ENCODE measurements around the gene ZNF83. TPM values are rescaled to one million over a fixed set of nuclear protein-coding genes. Genes with fewer than 3 reads are reported as not detected.
"Not testable (repeated sequence)": the region's sequence is repeated elsewhere in the genome, so short reads cannot be mapped to it uniquely, and the experiment has no call there.

ZNF83 gene
- total RNA-seq (10 to 100 TPM; 44.0 to 44.1 TPM), polyA plus RNA-seq (ENCODE audit: insufficient read length in 6 of 6) (100 to 1,000 TPM in 5 of 6 donors, 10 to 100 TPM in 1; 69.3 to 187 (median 119) TPM)
- long read RNA-seq, donor 1, transcript ZNF83-203 (2 exons, 3,743 nt) = major isoform, 31 of 52 reads
- long read RNA-seq, donor 1, partial matches to known transcripts = 0 of 52 reads
- long read RNA-seq, donor 1, other reads (novel, unspliced or antisense) = 9 of 52 reads
- long read RNA-seq, donor 2, transcript ZNF83-203 (2 exons, 3,743 nt) = major isoform, 35 of 45 reads
- long read RNA-seq, donor 2, partial matches to known transcripts = 0 of 45 reads
- long read RNA-seq, donor 2, other reads (novel, unspliced or antisense) = 0 of 45 reads
- long read RNA-seq, donor 3, transcript ZNF83-203 (2 exons, 3,743 nt) = major isoform, 8 of 11 reads
- long read RNA-seq, donor 3, partial matches to known transcripts = 0 of 11 reads
- long read RNA-seq, donor 3, other reads (novel, unspliced or antisense) = 0 of 11 reads
- long read RNA-seq, donor 4, partial matches to known transcripts = 2 of 12 reads
- long read RNA-seq, donor 4, other reads (novel, unspliced or antisense) = 2 of 12 reads
- long read RNA-seq, donor 5, transcript ZNF83-203 (2 exons, 3,743 nt) = major isoform, 26 of 30 reads
- long read RNA-seq, donor 5, partial matches to known transcripts = 0 of 30 reads
- long read RNA-seq, donor 5, other reads (novel, unspliced or antisense) = 0 of 30 reads
- long read RNA-seq, donor 6, transcript ZNF83-203 (2 exons, 3,743 nt) = major isoform, 15 of 40 reads
- long read RNA-seq, donor 6, partial matches to known transcripts = 22 of 40 reads
- long read RNA-seq, donor 6, other reads (novel, unspliced or antisense) = 0 of 40 reads
- long read RNA-seq, donor 7, transcript ZNF83-203 (2 exons, 3,743 nt) = major isoform, 50 of 73 reads
- long read RNA-seq, donor 7, partial matches to known transcripts = 17 of 73 reads
- long read RNA-seq, donor 7, other reads (novel, unspliced or antisense) = 0 of 73 reads
- long read RNA-seq, donor 8, transcript ZNF83-203 (2 exons, 3,743 nt) = major isoform, 19 of 34 reads
- long read RNA-seq, donor 8, partial matches to known transcripts = 7 of 34 reads
- long read RNA-seq, donor 8, other reads (novel, unspliced or antisense) = 0 of 34 reads
- long read RNA-seq, donor 9 = 0 reads
- long read RNA-seq, donor 10, partial matches to known transcripts = 1 of 2 reads
- long read RNA-seq, donor 10, other reads (novel, unspliced or antisense) = 1 of 2 reads
- long read RNA-seq, donor 11 = 0 reads
- long read RNA-seq, donor 12, transcript ZNF83-203 (2 exons, 3,743 nt) = major isoform, 12 of 21 reads
- long read RNA-seq, donor 12, partial matches to known transcripts = 6 of 21 reads
- long read RNA-seq, donor 12, other reads (novel, unspliced or antisense) = 0 of 21 reads

- H3K27me3 ChIP-seq = no peaks in the 10 kb centered on the region
- intact Hi-C loops (cut with DNase I) = no loop called here
- ATAC-seq = peak; percentile 100
Observed at GRCh38 chr19:52637718-52638585, at the start of gene ZNF83. TSS of gene ZNF83 (minus strand) at chr19:52638355.

GRCh38 chr19:52687684-52688083 lies 49.5 kb upstream of the ZNF83 start:
- H3K36me3 ChIP-seq = peaks cover 0 to 4% of the 10 kb centered on the region in 2 donors
- no peaks in the 10 kb centered on the region for H3K27me3 ChIP-seq
- no peaks in the 10 kb centered on the region for H3K9me3 ChIP-seq
- no peak overlapping the region for H3K4me3 ChIP-seq
- intact Hi-C loops (cut with DNase I) = no loop called here
- no peak for TF ChIP-seq CTCF (IDR thresholded peaks at IDR 0.05)
- no peak for ATAC-seq
- no peak overlapping the region for H3K27ac ChIP-seq
- no peak for DNase-seq
- peaks cover 3 to 20% of the 10 kb centered on the region in 2 donors for H3K4me1 ChIP-seq

More at GRCh38 chr19:52637718-52638585, at the start of gene ZNF83:
- Histone ChIP-seq H3K9me3 (peaks cover 0 to 2% of the 10 kb centered on the region in 2 donors), H3K36me3 (peaks cover 0 to 6% of the 10 kb centered on the region in 2 donors), H3K4me1 (peaks cover 4 to 22% of the 10 kb centered on the region in 2 donors), H3K27ac (peak within 1 kb of the TSS; percentile 91 to 94), H3K4me3 (peak within 1 kb of the TSS; percentile 64 to 74)
- TF ChIP-seq CTCF (IDR thresholded peaks at IDR 0.05) = no peak
- DNase-seq = peak; percentile 89 to 100 (median 96)

- Histone ChIP-seq H3K4me3 (no peak overlapping the region), H3K27me3 (no peaks in the 10 kb centered on the region), H3K9me3 (no peaks in the 10 kb centered on the region), H3K36me3 (peaks cover 0 to 4% of the 10 kb centered on the region in 2 donors), H3K27ac (no peak overlapping the region), H3K4me1 (peaks cover under 1 to 15% of the 10 kb centered on the region in 2 donors)
- no peak for TF ChIP-seq CTCF (IDR thresholded peaks at IDR 0.05)
- no peak for DNase-seq
- intact Hi-C loops (cut with DNase I) = no loop called here
- no peak for ATAC-seq
Observed at GRCh38 chr19:52685811-52686210, 47.7 kb upstream of the ZNF83 start.

- H3K27me3 ChIP-seq; H3K4me1 ChIP-seq; H3K27ac ChIP-seq; H3K9me3 ChIP-seq; H3K36me3 ChIP-seq; DNase-seq; H3K4me3 ChIP-seq; ATAC-seq; intact Hi-C loops (cut with DNase I): not testable (repeated sequence)
Observed at GRCh38 chr19:52681216-52681615, 43.1 kb upstream of the ZNF83 start.
